ENCODE data around the gene CATSPER1. TPM values are rescaled to one million over a fixed set of nuclear protein-coding genes. Genes with fewer than 3 reads are reported as not detected.

CATSPER1 gene
- total RNA-seq, 1 donor = not detected

- H3K4me3 ChIP-seq (ENCODE audit: low read depth, low read length) = no peak overlapping the region
- TF ChIP-seq, protein P1, sequence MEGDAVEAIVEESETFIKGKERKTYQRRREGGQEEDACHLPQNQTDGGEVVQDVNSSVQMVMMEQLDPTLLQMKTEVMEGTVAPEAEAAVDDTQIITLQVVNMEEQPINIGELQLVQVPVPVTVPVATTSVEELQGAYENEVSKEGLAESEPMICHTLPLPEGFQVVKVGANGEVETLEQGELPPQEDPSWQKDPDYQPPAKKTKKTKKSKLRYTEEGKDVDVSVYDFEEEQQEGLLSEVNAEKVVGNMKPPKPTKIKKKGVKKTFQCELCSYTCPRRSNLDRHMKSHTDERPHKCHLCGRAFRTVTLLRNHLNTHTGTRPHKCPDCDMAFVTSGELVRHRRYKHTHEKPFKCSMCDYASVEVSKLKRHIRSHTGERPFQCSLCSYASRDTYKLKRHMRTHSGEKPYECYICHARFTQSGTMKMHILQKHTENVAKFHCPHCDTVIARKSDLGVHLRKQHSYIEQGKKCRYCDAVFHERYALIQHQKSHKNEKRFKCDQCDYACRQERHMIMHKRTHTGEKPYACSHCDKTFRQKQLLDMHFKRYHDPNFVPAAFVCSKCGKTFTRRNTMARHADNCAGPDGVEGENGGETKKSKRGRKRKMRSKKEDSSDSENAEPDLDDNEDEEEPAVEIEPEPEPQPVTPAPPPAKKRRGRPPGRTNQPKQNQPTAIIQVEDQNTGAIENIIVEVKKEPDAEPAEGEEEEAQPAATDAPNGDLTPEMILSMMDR (IDR thresholded peaks at IDR 0.05; ENCODE audit: insufficient read depth, low read length) = no peak
- no peak for DNase-seq (ENCODE audit: low read depth)
Measured at GRCh38 chr11:66046901-66047300, 20.6 kb upstream of the CATSPER1 start.

GRCh38 chr11:66045177-66045639 lies 18.9 kb upstream of the CATSPER1 start:
- H3K4me3 ChIP-seq (ENCODE audit: low read depth, low read length) = no peak overlapping the region
- peak; percentile 74 for DNase-seq (ENCODE audit: low read depth)
- TF ChIP-seq, protein P1 (IDR thresholded peaks at IDR 0.05; ENCODE audit: insufficient read depth, low read length) = peak; percentile 94

DNA sequence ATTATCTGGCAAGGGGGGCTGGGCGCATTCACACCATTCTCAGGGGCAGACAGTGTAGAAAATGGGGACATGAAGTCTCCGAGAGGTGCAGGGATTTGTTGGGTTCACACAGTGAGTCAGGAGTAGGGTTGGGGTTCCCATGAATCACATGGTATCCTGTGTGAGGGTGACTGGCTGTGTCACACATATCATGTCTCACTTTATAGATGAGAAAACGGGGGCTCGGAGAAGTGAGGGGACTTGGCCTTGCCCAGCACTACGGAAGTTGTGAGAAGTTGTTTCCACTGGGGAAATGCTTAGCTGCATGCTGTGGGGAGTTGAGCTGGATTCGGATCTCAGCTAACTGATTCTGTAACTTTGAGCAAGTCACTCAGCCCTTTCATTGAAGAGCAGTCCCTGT lies 18.5 kb upstream of the CATSPER1 start:
- H3K4me3 ChIP-seq (ENCODE audit: low read depth, low read length) = no peak overlapping the region
- no peak for DNase-seq (ENCODE audit: low read depth)
- TF ChIP-seq, protein P1 (IDR thresholded peaks at IDR 0.05; ENCODE audit: insufficient read depth, low read length) = no peak

GRCh38 chr11:66042996-66043906 lies 17.0 kb upstream of the CATSPER1 start:
- TF ChIP-seq, protein P1 (IDR thresholded peaks at IDR 0.05; ENCODE audit: insufficient read depth, low read length) = no peak
- H3K4me3 ChIP-seq (ENCODE audit: low read depth, low read length) = no peak overlapping the region
- DNase-seq (ENCODE audit: low read depth) = no peak

- no peak for DNase-seq (ENCODE audit: low read depth)
- H3K4me3 ChIP-seq (ENCODE audit: low read depth, low read length) = no peak overlapping the region
- TF ChIP-seq, protein P1 (IDR thresholded peaks at IDR 0.05; ENCODE audit: insufficient read depth, low read length) = no peak
Measured at GRCh38 chr11:66042227-66042995, 16.1 kb upstream of the CATSPER1 start.

- DNase-seq (ENCODE audit: low read depth) = no peak
- TF ChIP-seq, protein P1 (IDR thresholded peaks at IDR 0.05; ENCODE audit: insufficient read depth, low read length) = no peak
- H3K4me3 ChIP-seq (ENCODE audit: low read depth, low read length) = no peak overlapping the region
Measured at GRCh38 chr11:66039765-66040164, 13.5 kb upstream of the CATSPER1 start.

Data from fibroblast of the aortic adventitia (primary cell).